HL-60 (cell line): ENCODE measurements around the gene ANKRD23.

Experiments
- CTCF ChIP-seq: IDR thresholded peaks from one replicate; pipeline ENCODE4 v1.5.1; 2011; ENCODE audit warnings: low read length, control low read depth, inconsistent platforms; ENCODE audit not compliant: insufficient read depth
- GABPA ChIP-seq: IDR thresholded peaks from 2 replicates; pipeline ENCODE4 v1.6.1; 2012; ENCODE audit warnings: low read depth
- POLR2AphosphoS5 ChIP-seq: IDR thresholded peaks from 2 replicates; pipeline ENCODE4 v1.6.1; 2012; ENCODE audit warnings: low read depth
- REST ChIP-seq: IDR thresholded peaks from 2 replicates; pipeline ENCODE4 v1.6.1; 2012; ENCODE audit warnings: low read depth; ENCODE audit not compliant: insufficient replicate concordance
- SPI1 ChIP-seq: IDR thresholded peaks from 2 replicates; pipeline ENCODE4 v1.6.1; 2012; ENCODE audit warnings: low read depth, mild to moderate bottlenecking, borderline replicate concordance

GRCh38 chr2:96860065-96861029 lies 16.5 kb upstream of the ANKRD23 start:
- TF ChIP-seq CTCF (no peak), POLR2AphosphoS5 (no peak), GABPA (no peak), REST (no peak), SPI1 (no peak)
